ENCODE measurements around the gene RNU6-9.

Gene RNU6-9

GRCh38 chr19:896434-896833 is 3.1 kb downstream of the RNU6-9 start:
- FAIRE-seq (no peak), DNase-seq (ENCODE audit: insufficient read length, low spot score) (no peak)

- no peak for DNase-seq (ENCODE audit: insufficient read length, low spot score)
- no peak for FAIRE-seq
Measured at GRCh38 chr19:896999-897398, 3.7 kb downstream of the RNU6-9 start.

GRCh38 chr19:897442-898039 is 4.3 kb downstream of the RNU6-9 start:
- no peak for DNase-seq (ENCODE audit: insufficient read length, low spot score)
- FAIRE-seq, result no peak

- FAIRE-seq (no peak), DNase-seq (ENCODE audit: insufficient read length, low spot score) (no peak)
Measured at GRCh38 chr19:898663-899062, 5.4 kb downstream of the RNU6-9 start.

- FAIRE-seq, result no peak
- no peak for DNase-seq (ENCODE audit: insufficient read length, low spot score)
Measured at GRCh38 chr19:899336-900042, 6.2 kb downstream of the RNU6-9 start.

- FAIRE-seq (no peak), DNase-seq (ENCODE audit: insufficient read length, low spot score) (no peak)
Measured at GRCh38 chr19:900043-900301, 6.7 kb downstream of the RNU6-9 start.

- no peak for DNase-seq (ENCODE audit: insufficient read length, low spot score)
- FAIRE-seq, result no peak
Measured at GRCh38 chr19:900302-901111, 7.2 kb downstream of the RNU6-9 start.

GRCh38 chr19:901216-902092 is 8.2 kb downstream of the RNU6-9 start:
- DNase-seq (ENCODE audit: insufficient read length, low spot score), result no peak
- FAIRE-seq, result no peak

- DNase-seq (ENCODE audit: insufficient read length, low spot score), result no peak
- no peak for FAIRE-seq
Measured at GRCh38 chr19:902093-902370, 8.7 kb downstream of the RNU6-9 start.

GRCh38 chr19:902446-903226 is 9.4 kb downstream of the RNU6-9 start:
- DNase-seq (ENCODE audit: insufficient read length, low spot score) (no peak), FAIRE-seq (no peak)

- no peak for FAIRE-seq
- DNase-seq (ENCODE audit: insufficient read length, low spot score), result no peak
Measured at GRCh38 chr19:903266-903797, 10.0 kb downstream of the RNU6-9 start.

GRCh38 chr19:904545-904944 is 11.3 kb downstream of the RNU6-9 start:
- no peak for FAIRE-seq

GRCh38 chr19:906480-906879 is 13.2 kb downstream of the RNU6-9 start:
- FAIRE-seq (no peak), DNase-seq (ENCODE audit: insufficient read length, low spot score) (no peak)

More at GRCh38 chr19:904545-904944, 11.3 kb downstream of the RNU6-9 start:
- no peak for DNase-seq (ENCODE audit: insufficient read length, low spot score)

GRCh38 chr19:907183-907853 is 14.0 kb downstream of the RNU6-9 start:
- DNase-seq (ENCODE audit: insufficient read length, low spot score), result no peak
- FAIRE-seq, result no peak

- no peak for DNase-seq (ENCODE audit: insufficient read length, low spot score)
- FAIRE-seq, result no peak
Measured at GRCh38 chr19:911197-912033, 18.1 kb downstream of the RNU6-9 start.

GRCh38 chr19:912181-913079 is 19.1 kb downstream of the RNU6-9 start:
- DNase-seq (ENCODE audit: insufficient read length, low spot score) (no peak), FAIRE-seq (peak; percentile 77)

- peak; percentile 70 for FAIRE-seq
Measured at GRCh38 chr19:913080-913748, 19.9 kb downstream of the RNU6-9 start, which contains the start of gene R3HDM4. R3HDM4 (minus strand) TSS chr19:913219; CDS start chr19:913157, 62 bp downstream.

More at GRCh38 chr19:913080-913748, 19.9 kb downstream of the RNU6-9 start, which contains the start of gene R3HDM4:
- DNase-seq (ENCODE audit: insufficient read length, low spot score), result peak; percentile 97
